ES-I3 (cell line): Measurements from ENCODE around the gene MED9.

Experiments used
- H3K36me3 ChIP-seq: 2 replicates; pipeline ENCODE4 v1.6.1; 2013; ENCODE audit warnings: mild to moderate bottlenecking, low read length, control low read depth, moderate library complexity; ENCODE audit not compliant: insufficient read depth
- H3K4me1 ChIP-seq: 2 replicates; pipeline ENCODE4 v1.6.1; 2013; ENCODE audit warnings: mild to moderate bottlenecking, control low read depth, low read length; ENCODE audit not compliant: insufficient read depth
- H3K9ac ChIP-seq: 2 replicates; pipeline ENCODE4 v1.6.1; 2013; ENCODE audit warnings: low read depth, mild to moderate bottlenecking, low read length, moderate library complexity
- H3K9me3 ChIP-seq: 2 replicates; pipeline ENCODE4 v1.6.1; 2013; ENCODE audit warnings: mild to moderate bottlenecking, low read length, moderate library complexity; ENCODE audit not compliant: control insufficient read depth, insufficient read depth

MED9 gene

DNA sequence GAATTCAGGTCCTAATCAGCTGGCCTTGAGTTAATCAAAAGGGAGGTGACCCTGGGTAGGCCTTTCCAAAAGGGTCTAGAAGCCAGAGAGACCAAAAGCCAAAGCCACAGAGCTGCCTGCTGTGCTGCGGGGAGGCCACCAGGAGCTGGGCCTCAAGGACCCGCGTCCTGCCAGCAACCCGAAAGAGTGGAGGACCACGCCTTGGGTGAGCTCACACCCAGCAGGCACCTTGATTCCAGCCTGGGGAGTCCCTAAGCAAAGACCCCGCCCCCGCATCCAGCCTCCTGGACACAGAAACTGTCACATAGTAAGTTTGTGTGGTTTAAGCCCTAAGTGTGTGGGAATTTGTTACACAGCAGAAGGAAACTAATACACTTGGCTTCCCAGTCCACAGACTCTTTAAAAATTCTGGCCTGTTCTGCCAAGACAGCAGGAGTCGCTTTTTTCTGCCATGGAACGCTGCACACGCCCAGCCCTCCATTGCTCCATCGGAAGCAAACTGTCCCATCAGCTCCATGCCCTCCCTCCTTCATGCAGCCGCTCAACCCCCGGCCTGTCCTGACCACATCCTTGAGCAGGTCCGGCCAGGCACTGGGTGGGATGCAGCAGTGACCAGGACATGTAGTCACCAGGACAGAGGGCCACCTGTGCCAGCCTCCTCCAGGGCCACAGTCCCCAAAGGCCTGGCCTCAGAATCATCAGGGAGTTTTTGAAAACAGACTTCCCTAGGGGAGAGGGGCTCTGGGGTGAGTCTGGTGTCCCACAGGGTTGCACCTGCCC lies 40.3 kb downstream of the MED9 start:
- Histone ChIP-seq H3K4me1 (peaks cover 22% of the 10 kb centered on the region), H3K9me3 (no peaks in the 10 kb centered on the region), H3K36me3 (no peaks in the 10 kb centered on the region), H3K9ac (no peak overlapping the region)

DNA sequence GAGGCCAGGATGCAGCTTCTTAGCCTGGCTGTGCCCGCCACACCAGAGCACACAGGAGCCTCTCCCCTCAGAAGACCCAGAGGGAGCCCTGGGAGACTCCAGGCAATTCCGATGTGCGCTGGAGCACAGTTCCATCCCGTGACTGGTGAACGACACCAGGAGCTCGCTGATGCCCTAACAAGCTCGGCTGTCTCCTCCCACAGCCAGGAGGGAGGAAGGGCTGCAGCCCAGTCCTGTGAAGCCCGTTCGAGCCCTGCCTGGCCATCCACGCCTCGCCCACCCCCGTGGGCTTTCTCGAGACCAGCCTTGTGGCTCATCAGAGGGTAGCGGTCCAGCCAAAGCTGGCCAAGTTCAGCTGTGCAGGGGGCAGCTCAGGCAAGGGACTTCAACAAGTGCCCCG lies 41.2 kb downstream of the MED9 start:
- H3K9ac ChIP-seq: no peak overlapping the region

DNA sequence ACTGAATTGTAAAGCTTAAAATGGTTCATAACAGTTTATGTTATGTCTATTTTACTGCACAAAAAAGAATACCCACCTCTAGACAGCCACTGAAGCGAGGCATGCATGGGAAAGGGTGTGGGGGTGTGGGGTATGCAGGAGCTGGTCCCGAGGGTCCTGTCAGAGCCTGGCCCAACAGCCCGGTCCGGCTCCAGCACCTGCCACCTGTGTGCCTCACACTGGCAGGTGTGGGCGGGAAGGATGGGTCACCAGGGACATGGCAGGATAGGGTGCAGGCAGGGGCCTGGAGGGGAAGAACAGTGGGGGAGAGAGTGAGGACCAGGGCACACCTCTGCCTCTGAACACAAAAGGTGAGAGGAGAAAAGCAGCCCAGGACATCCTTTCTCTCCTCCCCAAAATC lies 42.2 kb downstream of the MED9 start:
- H3K9me3 ChIP-seq: peaks cover under 1% of the 10 kb centered on the region
- H3K9ac ChIP-seq: no peak overlapping the region
- H3K4me1 ChIP-seq: peaks cover 28% of the 10 kb centered on the region
- H3K36me3 ChIP-seq: no peaks in the 10 kb centered on the region

More for the DNA sequence above, 41.2 kb downstream of the MED9 start:
- H3K36me3 ChIP-seq: no peaks in the 10 kb centered on the region
- H3K9me3 ChIP-seq: no peaks in the 10 kb centered on the region
- peaks cover 22% of the 10 kb centered on the region for H3K4me1 ChIP-seq

DNA sequence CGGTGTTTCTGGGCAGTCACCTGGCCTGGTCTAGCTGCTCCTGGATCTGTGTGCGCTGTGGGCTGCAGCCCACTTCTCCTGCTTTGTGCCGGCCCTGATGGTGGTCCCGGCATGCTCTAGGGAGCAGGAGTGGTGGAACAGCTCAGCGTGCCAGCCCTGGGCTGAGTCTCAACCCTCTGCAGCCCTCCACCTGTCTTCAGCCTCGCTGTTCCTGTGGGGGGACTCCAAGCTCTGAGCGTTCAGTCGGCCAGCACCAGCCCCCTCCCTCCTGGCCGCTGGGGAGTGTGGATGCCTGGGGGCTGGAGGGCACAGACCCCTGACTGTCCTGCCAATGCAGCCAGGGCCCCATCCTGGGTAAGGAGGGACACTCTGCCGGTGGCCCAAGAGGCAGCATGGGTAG lies 43.1 kb downstream of the MED9 start:
- Histone ChIP-seq H3K9me3 (peaks cover 3% of the 10 kb centered on the region), H3K4me1 (peaks cover 24% of the 10 kb centered on the region), H3K9ac (no peak overlapping the region), H3K36me3 (no peaks in the 10 kb centered on the region)

DNA sequence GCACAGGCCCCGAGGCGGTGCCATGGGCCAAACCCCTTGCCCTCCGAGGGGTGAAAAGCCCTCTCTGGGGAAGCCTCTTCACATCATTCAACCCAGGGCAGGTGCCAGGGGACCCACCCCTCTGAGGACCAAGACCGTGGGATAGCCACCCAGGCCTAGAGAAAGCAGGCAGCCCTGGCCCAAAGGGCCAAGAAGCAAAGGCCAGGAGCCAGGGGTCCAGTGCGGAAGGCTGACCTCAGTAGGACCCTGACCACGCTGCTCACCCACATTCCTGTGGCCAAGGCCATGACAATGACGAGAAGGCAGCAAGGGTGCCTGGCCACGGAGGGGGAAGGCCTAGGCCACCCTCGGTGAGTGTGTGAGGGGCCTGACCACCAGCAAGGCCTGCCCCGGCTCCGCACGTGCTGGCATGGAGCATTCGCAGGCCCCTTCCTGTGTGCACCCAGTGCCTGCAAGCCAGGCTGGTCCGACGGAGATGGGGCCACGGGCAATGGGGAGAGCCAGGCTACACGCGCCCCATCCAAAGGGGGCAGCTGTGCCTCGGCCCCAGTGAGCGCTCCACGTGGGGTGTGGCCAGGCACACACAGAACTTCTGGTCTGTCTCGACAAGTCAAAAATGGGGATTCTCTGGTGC lies 43.9 kb downstream of the MED9 start:
- Histone ChIP-seq H3K4me1 (peaks cover 16% of the 10 kb centered on the region; the same call in 1 of the 2 replicates), H3K9ac (no peak overlapping the region), H3K36me3 (no peaks in the 10 kb centered on the region), H3K9me3 (peaks cover 3% of the 10 kb centered on the region)

DNA sequence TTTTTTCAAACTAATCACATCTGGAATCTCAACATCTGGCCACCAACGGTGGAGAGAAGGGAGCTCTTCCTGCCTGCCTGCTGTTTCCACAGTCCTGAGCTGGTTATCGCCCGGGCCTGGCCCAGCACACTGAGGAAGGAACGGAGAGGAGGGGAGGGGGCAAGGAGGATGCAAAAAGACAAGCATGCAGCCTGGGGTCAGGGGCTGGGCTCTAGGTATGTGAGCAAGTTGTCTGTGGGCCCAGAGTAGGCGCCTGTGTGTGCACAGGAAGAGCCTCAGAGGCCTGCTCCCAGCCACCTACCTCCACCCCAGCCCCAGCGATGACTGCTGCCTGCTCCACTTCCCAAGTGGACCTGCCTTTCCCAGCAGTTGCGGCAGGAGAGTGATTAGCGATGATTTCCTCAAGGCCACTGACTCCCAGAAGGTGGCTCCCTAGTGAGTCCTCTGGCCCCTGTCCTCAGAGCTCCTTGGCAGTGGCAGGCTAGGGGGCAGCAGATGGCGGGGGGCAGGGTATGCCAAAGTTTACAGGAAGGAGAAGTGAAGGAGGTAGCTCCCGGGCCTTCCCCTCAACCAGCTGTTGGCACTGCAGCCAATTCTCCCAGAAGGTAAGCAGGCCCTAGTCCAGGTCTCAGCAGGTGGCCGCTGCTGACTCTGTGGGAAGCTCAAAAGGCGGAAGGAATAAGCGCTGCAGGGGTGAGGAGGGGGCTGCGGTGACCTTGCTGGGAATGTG lies 46.4 kb downstream of the MED9 start:
- peaks cover 3% of the 10 kb centered on the region for H3K9me3 ChIP-seq
- no peak overlapping the region for H3K9ac ChIP-seq
- peaks cover 6% of the 10 kb centered on the region; the same call in 1 of the 2 replicates for H3K4me1 ChIP-seq
- no peaks in the 10 kb centered on the region for H3K36me3 ChIP-seq

DNA sequence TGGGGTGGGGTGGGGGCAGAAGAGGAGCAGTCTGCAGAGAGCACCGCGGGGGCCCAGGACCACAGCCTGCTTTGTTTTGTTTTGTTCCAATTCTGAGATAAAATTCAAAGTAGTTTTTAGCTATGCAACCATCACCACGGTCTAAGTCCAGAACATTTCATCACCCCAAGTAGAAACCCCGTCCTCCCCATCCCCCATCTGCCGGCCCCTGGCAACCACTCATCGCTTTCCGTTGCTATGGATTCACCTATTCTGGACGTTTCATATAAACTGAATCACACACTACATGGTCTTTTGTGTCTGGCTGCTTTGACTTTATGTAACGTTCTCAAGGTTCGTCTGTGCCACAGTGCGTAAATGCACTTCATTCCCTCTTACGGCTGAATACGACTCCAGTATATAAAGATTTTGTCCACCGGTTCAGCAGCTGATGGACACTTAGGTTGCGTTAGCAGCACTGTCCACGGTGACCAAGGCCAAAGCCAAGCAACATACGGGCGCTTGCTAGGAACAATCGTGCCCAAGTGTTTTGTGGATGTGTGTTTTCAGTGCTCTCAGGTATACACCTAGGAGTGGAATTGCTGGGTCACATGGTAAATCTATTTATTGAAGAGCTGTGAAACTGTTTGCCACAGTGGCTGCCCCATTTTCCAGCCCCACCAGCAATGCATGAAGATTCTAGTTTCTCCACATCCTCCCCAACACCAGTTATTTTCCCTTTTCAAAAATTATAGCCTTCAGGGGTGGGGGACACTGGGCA lies 47.1 kb downstream of the MED9 start:
- H3K4me1 ChIP-seq: peaks cover 6% of the 10 kb centered on the region; the same call in 1 of the 2 replicates

DNA sequence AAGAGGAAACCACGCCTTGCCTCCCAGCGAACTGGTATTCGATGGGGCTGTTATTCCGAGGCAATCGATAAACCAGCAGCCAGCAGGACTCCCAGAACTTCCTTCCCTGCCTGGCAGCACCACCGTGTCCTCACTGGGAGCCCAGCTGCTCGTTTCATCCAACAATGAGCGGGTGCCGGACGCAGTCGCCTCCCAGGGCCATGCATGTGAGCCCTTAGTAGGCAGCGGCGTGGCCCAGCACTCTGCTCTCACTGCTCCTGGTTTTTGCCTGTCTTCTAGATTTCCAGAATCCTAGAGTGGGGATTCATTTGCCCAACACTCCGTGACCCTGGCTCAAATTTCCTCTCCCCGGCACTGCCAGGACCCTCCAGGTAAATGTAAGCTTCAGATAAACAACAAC lies 48.5 kb downstream of the MED9 start:
- Histone ChIP-seq H3K36me3 (no peaks in the 10 kb centered on the region), H3K9me3 (peaks cover 3% of the 10 kb centered on the region), H3K4me1 (peaks cover 6% of the 10 kb centered on the region; the same call in 1 of the 2 replicates), H3K9ac (no peak overlapping the region)

More for the DNA sequence above, 47.1 kb downstream of the MED9 start:
- Histone ChIP-seq H3K9me3 (peaks cover 3% of the 10 kb centered on the region), H3K36me3 (no peaks in the 10 kb centered on the region), H3K9ac (no peak overlapping the region)

DNA sequence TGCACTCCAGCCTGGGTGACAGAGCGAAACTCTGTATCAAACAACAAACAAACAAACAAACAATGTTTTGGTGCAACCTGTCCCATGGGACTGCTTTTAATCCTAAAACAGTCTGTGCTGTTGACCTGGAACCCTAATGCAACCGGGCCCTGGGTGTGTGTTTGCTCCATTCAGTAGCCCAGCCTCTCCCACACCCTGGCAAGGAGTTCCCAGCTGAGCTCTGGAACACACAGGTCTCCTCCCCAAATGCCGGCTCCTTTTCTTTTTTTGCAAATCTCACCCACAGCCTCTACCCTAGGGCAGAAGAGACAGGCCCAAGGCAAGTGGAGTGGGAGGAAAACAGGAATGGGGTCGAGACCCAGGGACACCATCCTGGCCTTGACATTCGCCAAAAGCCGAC lies 49.2 kb downstream of the MED9 start:
- Histone ChIP-seq H3K9me3 (peaks cover 3% of the 10 kb centered on the region), H3K36me3 (no peaks in the 10 kb centered on the region), H3K4me1 (peaks cover 6% of the 10 kb centered on the region; the same call in 1 of the 2 replicates), H3K9ac (no peak overlapping the region)

DNA sequence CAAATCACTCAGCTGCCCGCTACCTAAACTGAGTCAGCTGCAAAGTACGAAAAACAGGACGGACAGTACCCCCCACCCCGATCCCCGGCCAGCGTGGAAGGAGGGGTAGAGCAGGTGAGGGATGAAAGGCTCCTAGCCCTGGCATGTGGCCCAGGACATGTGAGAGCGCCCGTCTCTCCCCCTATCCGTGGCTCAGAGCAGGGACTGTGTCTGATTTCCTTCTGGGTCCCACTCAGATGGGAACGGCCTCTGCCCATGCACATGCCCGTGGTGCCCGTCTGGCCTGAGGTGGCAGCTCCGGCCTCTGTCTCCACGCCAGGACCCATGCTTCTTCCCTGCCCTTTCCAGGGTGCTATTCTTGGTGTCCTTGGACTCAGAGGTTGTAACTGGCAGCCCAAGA lies 49.6 kb downstream of the MED9 start:
- Histone ChIP-seq H3K36me3 (no peaks in the 10 kb centered on the region), H3K4me1 (peaks cover 6% of the 10 kb centered on the region; the same call in 1 of the 2 replicates), H3K9ac (no peak overlapping the region), H3K9me3 (peaks cover 3% of the 10 kb centered on the region)

DNA sequence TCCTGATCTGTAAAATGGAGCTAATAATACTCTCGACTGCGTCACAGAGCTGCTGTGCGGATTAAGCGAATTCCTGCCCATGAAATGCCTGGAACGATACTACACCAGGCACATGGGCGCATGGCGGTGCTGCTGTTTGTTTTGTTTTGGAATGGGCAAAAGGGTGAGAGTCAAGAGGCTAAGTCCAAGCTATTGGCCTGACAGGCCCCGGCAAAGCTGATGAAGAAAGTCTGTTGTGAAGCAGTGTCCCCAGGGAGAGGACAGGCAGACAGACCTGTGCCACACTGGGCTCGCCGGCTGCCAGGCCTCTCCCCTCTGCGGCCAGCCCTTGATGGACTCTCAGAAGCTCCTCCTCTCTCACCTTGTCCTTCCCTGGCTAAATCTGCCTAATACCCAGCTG lies 50.7 kb downstream of the MED9 start:
- Histone ChIP-seq H3K4me1 (peaks cover 6% of the 10 kb centered on the region; the same call in 1 of the 2 replicates), H3K9me3 (peaks cover 3% of the 10 kb centered on the region), H3K36me3 (no peaks in the 10 kb centered on the region), H3K9ac (no peak overlapping the region)

DNA sequence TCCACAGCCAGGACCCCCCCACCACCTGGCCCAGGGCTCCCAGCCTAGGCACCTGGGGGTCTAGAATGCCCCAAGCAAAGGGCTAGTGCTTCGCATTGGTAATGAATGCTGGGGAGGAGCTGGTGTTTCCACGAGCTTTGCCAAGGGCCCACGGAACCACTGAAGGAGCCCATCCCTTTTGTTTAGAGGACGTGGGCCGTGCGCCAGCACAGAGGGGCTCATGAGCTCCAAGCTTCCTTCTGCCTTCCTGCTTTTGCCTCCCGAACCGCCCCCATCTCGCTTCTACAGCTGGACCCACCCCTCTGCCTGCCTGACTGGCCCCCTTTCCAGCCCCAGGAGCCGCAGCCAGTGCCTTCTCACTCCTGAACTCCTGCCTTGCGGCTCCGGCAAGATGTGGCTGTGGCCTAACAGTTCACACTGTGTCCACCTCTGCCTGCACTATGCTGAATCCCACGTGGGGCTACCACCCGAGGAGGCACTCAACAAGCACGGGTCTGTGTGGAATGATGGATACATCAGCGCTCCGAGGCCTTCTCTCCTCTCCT lies 51.2 kb downstream of the MED9 start:
- Histone ChIP-seq H3K9ac (no peak overlapping the region), H3K4me1 (peaks cover 5% of the 10 kb centered on the region; the same call in 1 of the 2 replicates)

DNA sequence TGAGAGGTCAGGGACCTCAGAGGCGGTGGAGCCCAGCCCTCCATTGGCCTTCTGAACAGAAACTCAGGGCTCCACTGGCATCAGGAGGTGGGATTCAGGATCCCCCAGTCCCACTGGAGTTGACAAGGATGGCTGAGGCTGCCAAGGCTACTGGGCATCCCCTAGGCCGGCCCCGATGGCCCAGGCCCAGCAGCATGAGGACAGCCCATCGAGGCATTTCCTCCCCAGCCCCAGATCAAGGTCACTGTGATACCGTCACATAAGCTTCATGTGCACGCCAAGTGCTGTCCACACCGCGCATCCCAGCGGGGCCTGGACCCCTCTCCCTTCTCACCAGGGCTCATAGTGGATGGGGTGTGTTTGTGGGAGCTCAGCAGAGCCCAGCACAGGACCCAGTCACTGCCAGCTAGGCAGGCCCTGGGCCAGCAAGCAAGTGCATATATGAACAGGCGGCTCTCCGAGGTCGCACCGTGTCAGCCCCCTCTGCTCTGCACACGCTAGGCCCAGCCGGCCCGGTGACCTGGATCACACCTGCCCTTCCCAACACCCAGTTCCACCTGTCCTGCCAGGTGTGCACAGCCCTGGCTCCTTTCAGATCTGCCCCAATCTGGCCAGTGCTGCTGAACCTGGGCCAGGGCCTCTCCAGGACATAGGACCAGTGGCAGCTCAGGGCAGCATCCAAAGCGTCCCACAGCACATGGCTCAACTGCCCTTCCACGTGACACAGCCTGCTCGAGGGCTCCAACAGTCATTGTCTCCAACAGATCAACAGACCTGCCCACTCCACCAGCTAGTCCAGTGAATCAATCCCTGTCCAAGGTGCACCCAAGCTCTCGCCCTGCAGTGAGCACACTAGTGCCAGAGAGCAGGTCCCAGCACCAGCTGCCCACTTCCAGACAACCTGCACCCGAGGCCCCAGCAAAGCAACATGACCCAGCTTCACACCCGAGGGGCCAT lies 52.2 kb downstream of the MED9 start:
- H3K9ac ChIP-seq: no peak overlapping the region
- no peaks in the 10 kb centered on the region for H3K36me3 ChIP-seq
- H3K4me1 ChIP-seq: no peaks in the 10 kb centered on the region
- H3K9me3 ChIP-seq: peaks cover 2% of the 10 kb centered on the region

More for the DNA sequence above, 51.2 kb downstream of the MED9 start:
- peaks cover 3% of the 10 kb centered on the region for H3K9me3 ChIP-seq
- no peaks in the 10 kb centered on the region for H3K36me3 ChIP-seq
